ENCODE results near the gene MAGED2. TPM values are rescaled to one million over a fixed set of nuclear protein-coding genes. Genes with fewer than 3 reads are reported as not detected.
A peak's percentile ranks its signal among the peaks of the same experiment; 100 is the strongest.
"Not testable (repeated sequence)": the region's sequence is repeated elsewhere in the genome, so short reads cannot be mapped to it uniquely, and the experiment has no call there.

Gene MAGED2, protein sequence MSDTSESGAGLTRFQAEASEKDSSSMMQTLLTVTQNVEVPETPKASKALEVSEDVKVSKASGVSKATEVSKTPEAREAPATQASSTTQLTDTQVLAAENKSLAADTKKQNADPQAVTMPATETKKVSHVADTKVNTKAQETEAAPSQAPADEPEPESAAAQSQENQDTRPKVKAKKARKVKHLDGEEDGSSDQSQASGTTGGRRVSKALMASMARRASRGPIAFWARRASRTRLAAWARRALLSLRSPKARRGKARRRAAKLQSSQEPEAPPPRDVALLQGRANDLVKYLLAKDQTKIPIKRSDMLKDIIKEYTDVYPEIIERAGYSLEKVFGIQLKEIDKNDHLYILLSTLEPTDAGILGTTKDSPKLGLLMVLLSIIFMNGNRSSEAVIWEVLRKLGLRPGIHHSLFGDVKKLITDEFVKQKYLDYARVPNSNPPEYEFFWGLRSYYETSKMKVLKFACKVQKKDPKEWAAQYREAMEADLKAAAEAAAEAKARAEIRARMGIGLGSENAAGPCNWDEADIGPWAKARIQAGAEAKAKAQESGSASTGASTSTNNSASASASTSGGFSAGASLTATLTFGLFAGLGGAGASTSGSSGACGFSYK
- polyA plus RNA-seq (2012; ENCODE audit: insufficient read depth, insufficient read length): 99.2 TPM

DNA sequence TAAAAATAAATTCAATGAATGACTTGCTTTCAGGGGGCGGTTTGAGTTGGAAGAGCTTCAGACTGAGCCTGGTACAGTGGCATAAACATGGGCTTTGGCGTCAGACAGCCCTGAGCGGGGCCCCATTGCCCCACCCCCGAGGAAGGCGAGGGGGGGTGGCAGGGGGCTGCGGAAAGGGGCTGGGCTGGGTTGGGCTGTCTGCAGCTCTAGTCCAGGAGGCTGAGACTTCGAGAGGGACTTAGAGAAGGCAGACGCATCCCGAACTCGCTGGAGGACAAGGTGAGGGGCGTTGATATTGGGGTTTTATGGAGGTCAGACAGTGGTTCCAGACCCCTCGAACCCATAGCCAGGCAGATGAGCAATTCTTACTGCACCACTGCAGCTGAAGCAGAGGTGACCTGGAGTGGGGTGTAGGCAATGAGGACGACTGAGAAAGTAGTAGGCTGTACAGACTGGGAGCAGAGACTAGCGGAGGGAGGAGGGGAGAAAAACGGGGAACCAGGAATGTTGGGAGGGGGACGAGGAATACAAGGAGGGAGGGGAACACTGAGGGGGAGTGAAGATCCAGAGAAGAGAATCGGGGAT is at the start of gene MAGED2:
Gene MAGED2, plus strand, starts transcription at position 222 of the 585 bp plus-strand sequence. CDS start 1,587 bp downstream, outside the sequence.
- H3K4me3 ChIP-seq (ENCODE audit: low read length): peak within 1 kb of the TSS; percentile 71
- peak; percentile 5 for DNase-seq (ENCODE audit: low read depth, low spot score)

DNA sequence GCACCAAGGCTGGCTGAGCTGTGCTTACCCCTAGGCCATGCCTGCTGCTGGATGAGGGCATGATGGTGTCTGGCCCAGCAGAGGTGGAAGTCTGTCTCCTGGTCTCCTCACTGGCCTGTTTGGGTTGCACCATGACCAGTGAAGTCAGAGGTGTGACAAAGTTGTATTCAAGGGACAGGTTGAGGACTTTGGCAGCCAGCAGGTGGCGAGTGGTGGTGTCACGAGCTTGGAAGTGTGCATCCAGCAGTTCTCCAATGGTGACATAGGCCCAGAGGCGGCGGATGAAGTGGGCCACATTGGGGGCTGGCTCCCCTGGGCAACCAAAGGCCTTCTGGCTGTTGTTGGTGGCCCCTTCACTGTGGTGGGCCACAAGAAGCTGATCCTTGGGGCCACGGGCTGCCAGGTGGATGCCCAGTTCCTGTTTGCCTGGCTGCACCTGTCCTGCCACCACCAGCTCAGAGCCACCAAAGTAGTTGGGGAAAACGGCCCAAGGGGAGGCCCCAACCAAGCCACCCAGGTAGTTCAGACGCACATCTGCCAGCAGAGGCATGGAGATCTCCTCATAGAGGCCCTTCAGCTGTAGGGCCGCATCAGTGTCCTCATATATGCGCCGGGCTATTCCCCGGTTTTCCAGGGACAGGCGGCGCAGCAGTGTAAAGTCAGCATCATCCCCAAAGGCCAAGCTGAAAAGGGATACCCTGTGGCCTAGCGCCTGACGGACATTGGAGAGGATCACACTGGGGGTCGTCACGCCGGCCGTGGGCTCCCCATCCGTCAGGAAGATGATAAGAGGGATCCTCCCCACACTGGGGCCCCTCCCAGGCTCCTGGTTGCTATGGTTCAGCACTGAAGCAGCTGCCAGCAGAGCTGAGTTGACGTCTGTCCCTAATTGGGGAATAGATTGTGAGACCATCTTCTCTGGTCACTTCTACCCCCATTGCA is 49.2 kb upstream of the MAGED2 start:
- no peak for DNase-seq (ENCODE audit: low read depth, low spot score)
- H3K4me3 ChIP-seq (ENCODE audit: low read length): no peak overlapping the region

DNA sequence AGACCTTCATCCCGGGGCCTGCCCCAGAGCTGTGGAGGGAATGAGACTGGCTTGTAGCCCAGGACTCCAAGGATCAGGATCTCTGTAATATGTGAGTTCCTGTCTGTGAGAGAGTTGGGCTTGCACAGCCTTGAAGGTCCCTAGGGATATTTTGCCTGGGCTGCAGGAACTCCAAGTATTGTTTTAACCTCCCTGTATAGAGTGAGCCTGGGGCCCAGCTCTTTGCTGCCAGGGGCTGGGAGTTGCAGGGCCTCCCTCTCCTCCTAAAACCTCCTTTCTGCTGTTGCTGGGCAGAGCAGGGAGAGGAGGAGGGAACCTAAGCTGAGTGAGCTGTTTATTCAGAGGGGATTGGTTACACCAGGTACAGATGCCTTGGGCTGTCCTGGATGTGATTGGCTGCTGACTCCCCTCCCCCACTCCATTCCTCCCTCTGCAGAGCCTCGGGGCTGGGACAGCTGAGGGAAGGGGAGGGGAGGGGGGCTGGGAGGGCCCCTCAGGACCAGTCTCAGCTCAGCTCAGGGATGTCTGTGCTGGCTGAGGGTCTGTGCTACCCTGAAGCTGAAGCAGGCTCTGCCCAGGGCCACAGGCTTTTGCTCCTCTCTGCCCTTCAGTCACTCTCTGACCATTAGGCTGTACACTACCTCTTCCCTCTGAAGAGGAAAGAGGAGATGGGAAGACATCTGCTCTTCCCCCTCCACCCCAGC is 33.0 kb upstream of the MAGED2 start:
- not testable (repeated sequence) for H3K4me3 ChIP-seq (ENCODE audit: low read length); DNase-seq (ENCODE audit: low read depth, low spot score)

DNA sequence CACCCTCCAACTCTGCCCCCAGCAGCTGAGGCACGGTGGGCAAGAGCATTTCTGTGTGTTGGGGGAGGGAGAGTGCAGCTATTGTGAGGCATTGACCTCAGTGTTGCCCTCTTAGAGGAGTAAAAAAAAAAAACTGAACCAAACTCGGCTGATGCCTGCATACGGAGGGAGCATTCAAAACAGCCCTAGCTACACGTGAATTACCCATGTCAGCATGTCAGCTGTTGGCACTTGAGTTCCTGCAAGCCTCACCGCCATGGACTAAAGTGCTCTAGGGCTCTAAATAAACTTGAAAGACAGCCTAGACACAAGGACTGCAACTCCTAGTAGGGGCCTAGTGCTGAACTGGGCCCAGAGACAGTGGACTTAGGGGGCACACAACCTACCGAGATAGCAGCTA is 31.5 kb upstream of the MAGED2 start:
- H3K4me3 ChIP-seq (ENCODE audit: low read length): no peak overlapping the region
- no peak for DNase-seq (ENCODE audit: low read depth, low spot score)

DNA sequence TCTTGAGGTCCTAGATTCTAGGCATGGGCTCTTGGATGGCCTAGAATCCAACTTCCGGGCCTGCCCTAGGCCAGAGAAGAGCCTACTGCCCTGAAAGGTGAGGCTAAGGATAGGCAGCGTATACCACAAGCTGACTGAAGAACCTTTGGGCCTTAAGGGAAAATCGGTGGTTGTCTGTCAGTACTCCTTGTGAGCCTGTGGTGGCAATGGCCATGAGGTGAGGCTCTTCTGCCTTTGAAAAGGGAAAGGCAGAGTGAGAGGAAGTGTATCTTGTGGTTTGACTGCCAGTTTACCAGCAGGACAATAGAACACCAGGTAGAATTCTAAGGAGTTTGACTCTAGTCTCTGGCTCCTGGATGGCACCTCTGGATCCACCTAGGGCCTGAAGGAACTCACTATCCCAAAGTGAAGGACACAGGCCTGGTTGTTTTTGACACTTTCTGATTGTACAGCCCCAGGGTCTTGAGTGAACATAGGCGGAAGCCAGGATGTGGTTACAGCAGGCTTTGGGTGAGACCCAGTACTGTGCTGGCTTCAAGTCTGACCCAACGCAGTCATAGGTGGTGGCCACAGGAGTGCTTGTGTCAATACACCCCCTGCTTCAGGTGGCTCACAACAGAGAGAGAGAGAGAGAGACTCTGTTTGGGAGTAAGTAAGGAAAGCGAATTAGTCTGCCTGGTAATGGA is 30.4 kb upstream of the MAGED2 start:
- DNase-seq (ENCODE audit: low read depth, low spot score): peak; percentile 23
- no peak overlapping the region for H3K4me3 ChIP-seq (ENCODE audit: low read length)

DNA sequence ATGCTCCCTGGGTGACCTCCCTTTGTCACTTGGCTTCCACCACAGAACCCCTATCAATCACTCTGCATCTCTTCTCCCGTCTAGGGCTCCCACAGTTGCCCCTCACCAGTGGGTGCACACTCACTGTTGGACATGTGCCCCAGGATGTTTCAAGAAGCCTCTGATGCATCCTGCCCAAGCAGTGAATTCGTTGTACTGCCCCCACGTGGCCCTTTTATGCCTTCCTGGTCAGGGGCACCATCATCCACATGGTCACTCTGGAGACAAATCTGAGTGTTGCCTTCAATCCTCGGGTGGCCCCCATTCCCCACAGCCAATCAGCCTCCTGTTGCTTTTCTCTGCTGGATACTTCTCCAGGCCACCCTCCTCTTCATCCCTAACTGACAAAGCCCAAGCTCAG is 21.6 kb upstream of the MAGED2 start:
- no peak for DNase-seq (ENCODE audit: low read depth, low spot score)

DNA sequence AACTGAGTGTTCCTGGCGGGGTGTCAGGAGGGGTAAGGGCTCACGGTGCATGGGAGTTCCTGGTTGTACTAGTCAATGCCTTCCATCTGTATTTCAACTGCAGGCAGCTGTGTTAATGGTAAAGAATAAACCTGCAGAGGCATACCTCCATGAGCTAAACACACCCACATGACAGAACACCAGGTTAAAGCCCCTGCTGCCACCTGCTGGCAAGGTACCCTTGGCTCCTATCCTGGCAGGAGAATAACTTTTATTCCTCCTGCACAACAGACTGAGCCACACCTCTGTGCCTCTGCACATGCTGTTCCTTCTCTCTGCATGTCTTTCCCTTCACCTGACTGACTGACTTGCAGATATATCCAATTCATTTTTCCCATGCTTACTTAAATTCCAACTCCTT is 20.6 kb upstream of the MAGED2 start:
- peak; percentile 9 for DNase-seq (ENCODE audit: low read depth, low spot score)
- H3K4me3 ChIP-seq (ENCODE audit: low read length): no peak overlapping the region

More for the DNA sequence above, 21.6 kb upstream of the MAGED2 start:
- no peak overlapping the region for H3K4me3 ChIP-seq (ENCODE audit: low read length)

DNA sequence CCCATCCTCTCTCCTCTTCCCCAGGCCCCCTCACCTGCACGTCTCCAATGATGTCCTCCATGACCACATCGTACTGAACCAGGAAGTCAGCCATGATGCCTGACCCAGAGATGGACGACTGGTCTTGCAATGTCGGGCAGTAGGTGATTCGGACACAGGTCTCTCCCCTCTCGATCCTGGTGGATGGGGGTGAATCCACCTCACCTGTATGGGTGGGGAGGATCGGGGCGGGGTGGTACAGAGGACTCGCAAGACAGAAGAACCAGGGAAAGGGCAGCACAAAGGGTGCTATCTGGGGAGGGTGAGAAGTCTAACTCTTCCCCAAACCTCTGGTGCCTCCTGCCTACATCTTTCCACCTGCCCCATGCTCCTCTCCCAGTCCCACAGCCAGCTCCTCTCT is 19.1 kb upstream of the MAGED2 start:
- no peak overlapping the region for H3K4me3 ChIP-seq (ENCODE audit: low read length)
- DNase-seq (ENCODE audit: low read depth, low spot score): no peak

DNA sequence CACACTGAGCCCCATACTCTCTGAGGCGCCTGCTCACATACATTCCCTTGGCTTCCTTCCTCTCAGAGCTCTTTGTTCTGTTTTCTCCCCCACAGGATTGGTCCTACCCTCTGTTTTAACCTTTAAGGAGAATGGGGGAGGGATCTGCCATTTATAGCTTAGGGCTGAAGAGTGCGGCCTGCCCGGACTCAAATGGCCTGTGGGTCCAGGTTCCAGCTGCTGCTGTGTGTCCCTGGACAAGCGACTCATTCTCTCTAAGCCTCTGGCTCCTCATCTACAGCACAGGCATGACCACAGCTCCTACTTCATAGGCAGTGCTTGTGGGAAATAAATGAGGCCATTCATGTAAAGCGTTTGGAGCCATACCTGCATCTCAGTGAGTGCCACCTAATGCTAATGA is 18.1 kb upstream of the MAGED2 start:
- not testable (repeated sequence) for H3K4me3 ChIP-seq (ENCODE audit: low read length); DNase-seq (ENCODE audit: low read depth, low spot score)

DNA sequence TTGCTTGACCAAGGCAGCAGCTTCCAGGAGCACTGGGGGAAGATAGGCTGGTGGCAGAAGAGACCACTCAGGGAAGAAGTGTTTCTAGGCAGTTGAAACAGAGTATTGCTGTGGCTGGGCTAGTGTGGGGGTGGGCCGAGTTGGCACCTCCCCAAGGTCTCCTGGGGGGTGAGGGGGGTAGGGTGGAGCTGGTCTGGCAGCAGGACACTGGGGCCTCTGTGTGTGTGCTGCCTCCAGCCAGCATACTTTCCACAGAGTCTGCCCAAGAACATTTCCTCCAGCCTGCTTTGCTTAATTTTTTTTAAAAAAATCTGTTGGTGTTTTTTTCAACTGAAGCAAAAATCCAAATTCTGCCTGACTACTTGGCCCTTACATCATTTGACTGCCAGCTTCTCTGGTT is 13.5 kb upstream of the MAGED2 start:
- no peak overlapping the region for H3K4me3 ChIP-seq (ENCODE audit: low read length)

DNA sequence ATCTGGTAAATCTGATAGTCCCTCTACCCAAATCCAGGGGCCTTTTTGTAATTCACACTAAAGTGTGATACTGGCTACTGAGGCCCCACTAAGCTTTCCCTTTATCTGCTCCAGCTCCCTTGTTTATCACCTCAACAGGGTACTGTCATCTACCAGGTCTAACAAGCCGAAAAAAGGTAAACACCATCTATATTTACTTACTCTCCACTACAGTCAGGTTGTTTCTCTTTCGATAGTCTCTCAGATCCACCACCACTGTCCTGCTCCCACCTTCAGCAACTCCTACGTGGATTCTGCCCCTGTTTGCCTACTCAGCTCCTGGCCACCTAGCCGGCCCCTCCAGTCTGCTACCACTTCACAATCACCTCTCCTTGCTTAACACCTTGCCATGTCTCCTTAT is 12.8 kb upstream of the MAGED2 start:
- no peak overlapping the region for H3K4me3 ChIP-seq (ENCODE audit: low read length)
- DNase-seq (ENCODE audit: low read depth, low spot score): no peak

More for the DNA sequence above, 13.5 kb upstream of the MAGED2 start:
- no peak for DNase-seq (ENCODE audit: low read depth, low spot score)

DNA sequence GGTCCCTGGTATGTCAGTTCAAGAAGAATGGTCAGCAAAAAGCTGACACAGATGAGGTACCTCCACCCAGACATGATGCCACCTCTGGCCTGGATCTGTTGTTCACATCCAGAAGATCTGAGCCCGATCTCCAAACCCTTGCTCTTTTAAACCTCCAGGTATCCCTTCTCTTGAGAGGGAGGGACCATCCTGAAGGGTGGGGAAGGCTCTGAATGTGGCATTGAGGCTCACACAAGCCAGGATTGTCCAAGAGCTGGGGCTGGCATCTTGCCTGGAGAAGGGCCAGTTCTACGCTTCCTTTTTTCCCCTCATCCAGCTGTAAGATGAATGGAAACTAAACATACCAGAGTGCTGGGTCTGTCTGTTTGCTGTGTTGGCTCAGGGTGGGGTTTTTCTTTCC is 9.4 kb upstream of the MAGED2 start, which contains the start of gene ITIH6:
Gene ITIH6, minus strand, starts transcription at position 119 of the 400 bp plus-strand sequence. Its CDS starts 45 bp downstream, at position 74.
- DNase-seq (ENCODE audit: low read depth, low spot score): no peak
- no peak within 1 kb of the TSS for H3K4me3 ChIP-seq (ENCODE audit: low read length)

DNA sequence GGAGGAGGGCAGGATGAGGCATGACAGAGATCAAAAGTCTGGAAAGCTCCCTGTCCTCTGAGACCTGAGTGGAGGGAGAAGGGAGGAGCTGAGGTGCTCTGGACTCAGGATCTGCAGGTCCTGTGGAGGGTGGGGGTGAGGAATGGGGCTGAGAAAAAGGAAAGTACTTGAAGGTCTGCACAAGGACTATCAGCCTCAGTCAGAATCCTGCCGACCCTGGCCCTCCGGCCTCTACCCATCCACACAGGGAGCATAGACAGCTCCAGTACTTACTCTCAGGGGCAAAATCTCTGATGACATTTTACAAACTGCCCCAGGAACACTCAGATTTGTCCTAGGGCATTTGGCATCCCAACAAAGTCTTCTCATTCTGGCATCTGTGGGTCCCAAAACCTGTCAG is 8.5 kb upstream of the MAGED2 start:
- no peak overlapping the region for H3K4me3 ChIP-seq (ENCODE audit: low read length)

DNA sequence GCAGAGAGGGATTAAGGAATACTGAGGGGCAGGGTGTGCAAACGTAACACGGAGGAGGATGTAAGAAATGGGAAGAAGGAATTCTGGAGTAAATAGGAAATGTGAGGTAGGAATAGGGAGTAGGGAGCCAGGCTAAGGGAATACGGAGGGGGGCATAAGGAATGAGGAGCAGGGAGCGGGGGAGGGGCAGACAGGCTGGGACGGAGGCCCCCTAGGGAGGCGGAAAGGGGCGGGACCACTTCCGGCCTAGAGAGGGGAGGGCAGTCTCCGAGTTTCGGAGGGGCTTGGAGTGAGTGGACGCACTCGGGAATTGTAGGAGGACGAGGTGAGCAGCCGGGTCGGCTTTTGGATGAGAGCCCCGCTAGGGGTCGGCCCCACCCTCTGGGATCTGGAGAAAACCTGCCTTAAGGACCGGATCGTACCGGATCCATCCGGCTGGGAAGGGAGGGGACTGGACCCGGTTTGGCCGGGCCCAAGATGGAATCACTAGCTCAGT is 612 bp downstream of the MAGED2 start:
- peak overlapping the region; percentile 71 for H3K4me3 ChIP-seq (ENCODE audit: low read length)
- DNase-seq (ENCODE audit: low read depth, low spot score): peak; percentile 22

More for the DNA sequence above, 8.5 kb upstream of the MAGED2 start:
- DNase-seq (ENCODE audit: low read depth, low spot score): no peak

DNA sequence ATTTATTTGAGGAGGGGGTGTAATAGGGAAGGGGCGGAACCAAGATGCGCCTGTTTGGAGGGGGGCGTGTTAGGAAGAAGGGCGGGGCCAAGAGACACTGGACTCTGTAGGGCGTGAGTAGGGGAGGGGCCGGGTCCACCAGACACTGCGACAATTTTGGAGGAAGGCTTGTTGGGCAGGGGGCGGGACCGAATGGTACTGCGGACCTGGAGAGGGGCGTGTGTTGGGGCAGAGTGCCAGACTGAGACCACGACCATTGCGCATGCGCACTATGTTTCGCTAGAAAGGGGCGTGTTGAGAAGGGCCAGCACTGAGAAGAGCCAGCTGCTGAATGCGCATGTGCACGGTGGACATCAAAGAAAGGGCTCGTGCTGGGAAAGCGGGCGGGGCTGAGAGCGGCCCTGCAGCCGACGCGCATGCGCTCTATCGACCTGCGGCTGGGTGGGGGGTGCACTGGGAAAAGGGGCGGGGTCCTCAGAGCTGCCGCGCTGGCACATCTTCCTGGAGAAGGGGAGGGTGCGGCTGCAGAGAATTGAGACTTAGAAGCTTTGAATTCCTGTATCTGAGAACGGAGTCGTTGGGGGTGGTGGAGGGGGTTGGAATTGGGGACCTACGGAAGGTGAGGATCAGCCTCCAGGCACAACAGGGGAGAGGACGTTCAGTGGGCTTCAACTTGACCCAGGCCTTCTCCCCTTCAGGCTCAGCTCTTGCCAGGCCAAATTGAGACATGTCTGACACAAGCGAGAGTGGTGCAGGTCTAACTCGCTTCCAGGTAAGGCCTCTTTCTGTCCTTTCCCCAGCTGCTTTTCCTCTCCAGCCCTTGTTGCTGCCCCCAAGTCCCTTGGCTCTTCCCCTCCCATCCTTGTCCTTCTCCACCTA is 1.3 kb downstream of the MAGED2 start:
- DNase-seq (ENCODE audit: low read depth, low spot score): peak; percentile 89
- H3K4me3 ChIP-seq (ENCODE audit: low read length): peak overlapping the region; percentile 71

DNA sequence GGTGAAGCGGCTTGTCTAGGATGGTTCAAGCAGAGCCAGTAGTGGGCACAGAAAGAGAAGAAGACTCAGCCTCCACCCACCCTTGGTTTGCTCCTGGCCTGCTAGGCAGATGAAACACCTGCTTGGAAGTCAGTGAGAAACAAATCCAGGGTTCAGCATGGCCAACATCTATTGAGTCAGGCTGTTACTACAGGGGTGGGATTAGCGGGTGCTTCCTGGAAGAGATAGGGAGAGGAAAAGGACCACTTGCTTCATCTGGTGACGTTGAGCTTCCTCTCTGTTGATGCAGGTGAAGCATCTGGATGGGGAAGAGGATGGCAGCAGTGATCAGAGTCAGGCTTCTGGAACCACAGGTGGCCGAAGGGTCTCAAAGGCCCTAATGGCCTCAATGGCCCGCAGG is 3.0 kb downstream of the MAGED2 start:
- H3K4me3 ChIP-seq (ENCODE audit: low read length): no peak overlapping the region

More for the DNA sequence above, 3.0 kb downstream of the MAGED2 start:
- no peak for DNase-seq (ENCODE audit: low read depth, low spot score)
